Pancreas (tissue), 10 donors: ENCODE data around the gene SLC10A1. TPM values are rescaled to one million over a fixed set of nuclear protein-coding genes. Genes with fewer than 3 reads are reported as not detected.
A peak's percentile ranks its signal among the peaks of the same experiment; 100 is the strongest.

Source experiments
- ATAC-seq, 4 donors: fragments of 200-7000 bp; cut with Tn5 transposase; one replicate each; pipeline versions ENCODE4 v1.8.0 to v1.9.1; 2020; ENCODE audit warnings: mild to moderate bottlenecking in 4 of 4, moderate library complexity in 4 of 4
- DNase-seq, 6 donors: peaks; one replicate each; pipeline ENCODE4 v3.0.0-alpha.2; 2020
- FAIRE-seq: peaks from 2 replicates; lab custom pipeline; 2012; peaks lifted over from hg19 to GRCh38; lab: Jason Lieb, UNC
- H3K27ac ChIP-seq, 4 donors: fragments of 200-600 bp; sonication (generic); 1 replicate in 3 of 4; 2 replicates in 1 of 4; pipeline versions ENCODE4 v1.5.0 to v1.8.0; 2020
- H3K27me3 ChIP-seq, 4 donors: fragments of 200-600 bp; one replicate each; pipeline ENCODE4 v1.8.0; 2021
- H3K36me3 ChIP-seq, 3 donors: fragments of 200-600 bp; sonication (generic) in 1 of 3; one replicate each; pipeline versions ENCODE4 v1.5.0 to v1.8.0; 2020 to 2021
- H3K4me1 ChIP-seq, 3 donors: fragments of 200-600 bp; one replicate each; pipeline ENCODE4 v1.8.0; 2021
- H3K4me3 ChIP-seq, 4 donors: fragments of 200-600 bp; sonication (generic) in 2 of 4; one replicate each; pipeline versions ENCODE4 v1.5.0 to v1.8.0; 2020 to 2021
- H3K9me3 ChIP-seq, 4 donors: fragments of 200-600 bp; one replicate each; pipeline ENCODE4 v1.8.0; 2021
- CTCF ChIP-seq, 4 donors: fragments of 200-600 bp; sonication (generic) in 3 of 4; IDR thresholded peaks; one replicate each; pipeline versions ENCODE4 v1.5.0 to v1.8.0; 2021; ENCODE audit warnings: antibody characterized with exemption in 4 of 4
- WGBS, 2 donors: extraction: QIAGEN DNeasy Blood & Tissue Kit; methylation state at CpG; one replicate each; pipeline ENCODE4 v1.1.7; 2013; 5-methylcytosine and 5-hydroxymethylcytosine counted together
- intact Hi-C, 3 donors: fragments of 100-400 bp; cut with DNase I; formaldehyde crosslinking; loops; one replicate each; pipeline versions ENCODE4 v1.11.1 to v1.14.2; 2022
- polyA plus RNA-seq, 2 donors: library from polyadenylated mRNA; stranded (reverse); fragments of 200-250 nt; gene quantifications; one replicate each; pipeline ENCODE4 v1.2.3, GENCODE V29; 2013
- total RNA-seq, 6 donors: library from RNA; stranded (reverse); fragmentation: NEBNext Ultra II Directional in 4 of 6; extraction: Animal tissue kit (Norgen Biotek cat#: 25700) in 4 of 6; gene quantifications; one replicate each; pipeline versions ENCODE4 v1.2.1 to v1.2.4, GENCODE V29; 2021 to 2023
- donor health status: healthy with polysubstance abuse.
- donor health status: DM: no; HTN: no; CAD: no; lungs with moderate emphysema.
- donor health status: DM: no; HTN: no; CAD: no.
- donor health status: control.
- donor health status: control.
- donor health status: Bipolar disorder and iron deficiency.
- donor health status: DM: yes; HTN: yes; CAD: no.
- donor health status: DM: no; HTN: no; CAD: no.
- donor health status: DM: no; HTN: no; CAD: no.
- donor health status: DM: yes; HTN: yes; CAD: no.

The SLC10A1 gene
- total and polyA plus RNA-seq, 8 donors, result 0.06 TPM; not detected in 7

- H3K27me3 ChIP-seq, result no peaks in the 10 kb centered on the region
- intact Hi-C loops, result no loop called here
- H3K27ac ChIP-seq, result no peak overlapping the region
- DNase-seq (no peak), FAIRE-seq (no peak), ATAC-seq (peak; percentile 53 to 69 (median 59))
- H3K36me3 ChIP-seq, result no peaks in the 10 kb centered on the region
- no peaks in the 10 kb centered on the region for H3K9me3 ChIP-seq
- H3K4me1 ChIP-seq, result no peaks in the 10 kb centered on the region
- H3K4me3 ChIP-seq, result no peak overlapping the region
- WGBS, 2 donors, result 59 to 64% methylated on average over 12 to 13 of the region's 13 CpGs
- TF ChIP-seq CTCF (IDR thresholded peaks at IDR 0.05), result no peak
These were observed 45.8 kb upstream of the SLC10A1 start for GRCh38 chr14:69842686-69843420.

GRCh38 chr14:69841656-69842055 lies 44.6 kb upstream of the SLC10A1 start:
- 44 to 56% methylated on average over 5 of the region's 5 CpGs for WGBS, 2 donors
- Histone ChIP-seq H3K27ac (no peak overlapping the region), H3K27me3 (no peaks in the 10 kb centered on the region), H3K4me1 (no peaks in the 10 kb centered on the region), H3K36me3 (no peaks in the 10 kb centered on the region), H3K4me3 (no peak overlapping the region), H3K9me3 (no peaks in the 10 kb centered on the region)
- intact Hi-C loops, result no loop called here
- ATAC-seq (peak in 1 of 4 donors; percentile 16), DNase-seq (no peak), FAIRE-seq (no peak)
- no peak for TF ChIP-seq CTCF (IDR thresholded peaks at IDR 0.05)

- no peak overlapping the region for H3K4me3 ChIP-seq
- 75 to 88% methylated on average over 3 of the region's 3 CpGs for WGBS, 2 donors
- H3K4me1 ChIP-seq, result no peaks in the 10 kb centered on the region
- no peaks in the 10 kb centered on the region for H3K9me3 ChIP-seq
- no peak for ATAC-seq
- intact Hi-C loops, result no loop called here
- no peak for DNase-seq
- no peak for TF ChIP-seq CTCF (IDR thresholded peaks at IDR 0.05)
- no peaks in the 10 kb centered on the region for H3K27me3 ChIP-seq
- H3K36me3 ChIP-seq, result no peaks in the 10 kb centered on the region
- no peak for FAIRE-seq
- no peak overlapping the region for H3K27ac ChIP-seq
These were observed 42.6 kb upstream of the SLC10A1 start for GRCh38 chr14:69839661-69840060.

GRCh38 chr14:69838881-69839416 lies 41.9 kb upstream of the SLC10A1 start:
- Histone ChIP-seq H3K9me3 (no peaks in the 10 kb centered on the region), H3K4me1 (no peaks in the 10 kb centered on the region), H3K36me3 (no peaks in the 10 kb centered on the region), H3K27me3 (peaks cover 0 to 6% (median 0%) of the 10 kb centered on the region in 4 donors), H3K4me3 (no peak overlapping the region), H3K27ac (no peak overlapping the region)
- DNase-seq (no peak), ATAC-seq (no peak), FAIRE-seq (no peak)
- no peak for TF ChIP-seq CTCF (IDR thresholded peaks at IDR 0.05)
- 76 to 85% methylated on average over 3 of the region's 3 CpGs for WGBS, 2 donors
- intact Hi-C loops, result no loop called here

- H3K9me3 ChIP-seq, result no peaks in the 10 kb centered on the region
- WGBS, 2 donors, result 81 to 84% methylated on average over 4 of the region's 4 CpGs
- peaks cover 0 to under 1% (median 0%) of the 10 kb centered on the region in 4 donors for H3K27me3 ChIP-seq
- no peak for DNase-seq
- no peak overlapping the region for H3K4me3 ChIP-seq
- no peak for TF ChIP-seq CTCF (IDR thresholded peaks at IDR 0.05)
- ATAC-seq, result no peak
- H3K4me1 ChIP-seq, result no peaks in the 10 kb centered on the region
- intact Hi-C loops, result no loop called here
- H3K36me3 ChIP-seq, result no peaks in the 10 kb centered on the region
- H3K27ac ChIP-seq, result no peak overlapping the region
- FAIRE-seq, result no peak
These were observed 31.8 kb upstream of the SLC10A1 start for GRCh38 chr14:69828879-69829278.
